ENCODE results near the gene ITGA11. TPM values are rescaled to one million over a fixed set of nuclear protein-coding genes. Genes with fewer than 3 reads are reported as not detected.

ITGA11 gene
- total and polyA plus RNA-seq, 3 experiments from 2014 or later, result not detected

DNA sequence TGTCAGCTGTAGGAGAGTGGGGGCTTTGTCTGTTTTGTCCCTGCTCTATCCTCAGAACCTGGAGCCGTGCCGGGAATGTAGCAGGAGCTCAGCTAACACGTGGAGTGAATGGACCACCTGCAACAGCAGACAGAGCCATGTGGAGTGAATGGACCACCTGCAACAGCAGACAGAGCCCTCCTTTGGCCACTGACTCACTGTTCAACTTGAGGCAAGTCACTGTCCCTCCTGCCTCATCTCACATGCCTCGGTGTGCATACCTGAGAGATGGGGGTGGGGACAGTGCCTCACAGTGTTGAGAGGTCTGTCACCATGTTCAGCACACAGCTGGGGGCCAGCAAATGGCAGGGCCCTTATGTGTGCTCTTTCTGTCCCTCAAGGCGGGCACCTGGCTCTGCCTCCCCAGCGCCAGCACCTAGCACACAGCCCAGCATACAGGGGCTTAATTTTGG lies 126.5 kb downstream of the ITGA11 start:
- no peaks in the 10 kb centered on the region for H3K9me3 Mint-ChIP-seq
- Histone ChIP-seq H3K4me3 (ENCODE audit: low read length) (no peak overlapping the region), H3K27me3 (ENCODE audit: insufficient read depth, low read length, poor library complexity, severe bottlenecking) (peaks cover 3% of the 10 kb centered on the region), H3K36me3 (ENCODE audit: insufficient read depth, low read length) (no peaks in the 10 kb centered on the region), H3K4me1 (ENCODE audit: insufficient read depth, low read length) (peaks cover 5% of the 10 kb centered on the region), H3K9me3 (ENCODE audit: low read length) (no peaks in the 10 kb centered on the region), H3K27ac (ENCODE audit: low read depth, low read length) (no peak overlapping the region)
- H3K36me3 Mint-ChIP-seq, result no peaks in the 10 kb centered on the region
- DNase-seq, result no peak
- no peak overlapping the region for H3K4me3 Mint-ChIP-seq
- POLR2A ChIA-PET, result no interaction called here
- H3K27me3 Mint-ChIP-seq, result peaks cover 0 to 11% of the 10 kb centered on the region in 2 donors
- H3K4me1 Mint-ChIP-seq, result peaks cover 10 to 13% (median 11%) of the 10 kb centered on the region in 3 donors
- H3K27ac Mint-ChIP-seq, result no peak overlapping the region
- CTCF ChIA-PET, result interaction anchor here (1.6 to 2.4 kb wide), 4 partner anchors 24 to 52 kb away, joined by 4 to 19 read pairs (median 11); partner anchors contain the start of gene FEM1B

DNA sequence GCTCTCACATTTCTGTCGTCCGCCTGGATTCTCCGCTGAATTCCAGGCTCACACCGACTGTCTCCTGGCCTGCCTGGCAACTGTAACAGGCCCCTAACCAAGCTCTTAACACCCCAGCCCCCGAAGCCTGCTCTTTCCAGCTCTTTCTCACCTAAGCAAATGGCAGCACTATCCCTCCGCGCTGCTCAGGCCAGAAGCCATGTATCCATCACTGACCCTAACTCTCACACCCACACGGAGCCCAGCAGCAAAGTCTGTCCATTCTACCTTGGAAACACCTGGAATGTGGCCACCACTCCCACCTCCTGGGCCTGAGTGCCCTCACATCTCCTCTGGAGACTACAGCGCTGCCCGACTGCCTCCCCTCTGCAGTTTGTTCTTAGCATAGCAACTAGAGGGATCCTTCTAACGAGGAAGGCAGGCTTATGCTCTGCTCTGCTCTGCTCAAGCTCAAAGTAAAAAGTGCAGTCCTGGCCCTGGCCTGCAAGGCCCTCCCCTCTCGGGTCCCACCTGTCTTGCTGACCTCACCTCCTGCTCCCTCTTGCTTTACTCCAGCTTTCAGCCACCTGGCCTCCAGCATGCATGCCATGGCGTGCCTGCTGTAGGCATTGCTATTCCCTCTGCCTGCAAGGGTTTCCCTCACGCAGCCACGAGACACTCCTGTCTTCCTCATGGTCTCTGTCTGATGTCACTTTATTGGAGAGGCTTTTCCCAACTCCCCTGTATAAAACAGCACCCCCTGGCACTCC lies 127.2 kb downstream of the ITGA11 start:
- Histone ChIP-seq H3K4me1 (ENCODE audit: insufficient read depth, low read length) (peaks cover 5% of the 10 kb centered on the region), H3K9me3 (ENCODE audit: low read length) (no peaks in the 10 kb centered on the region), H3K4me3 (ENCODE audit: low read length) (no peak overlapping the region), H3K36me3 (ENCODE audit: insufficient read depth, low read length) (no peaks in the 10 kb centered on the region), H3K27ac (ENCODE audit: low read depth, low read length) (no peak overlapping the region), H3K27me3 (ENCODE audit: insufficient read depth, low read length, poor library complexity, severe bottlenecking) (peaks cover 3% of the 10 kb centered on the region)
- Mint-ChIP-seq H3K4me1 (peaks cover 12 to 19% (median 16%) of the 10 kb centered on the region in 3 donors), H3K4me3 (no peak overlapping the region), H3K9me3 (no peaks in the 10 kb centered on the region), H3K36me3 (no peaks in the 10 kb centered on the region), H3K27me3 (peaks cover 0 to 11% of the 10 kb centered on the region in 2 donors), H3K27ac (no peak overlapping the region)
- ChIA-PET POLR2A (no interaction called here), CTCF (interaction anchor here (0.8 to 2.3 kb wide), 2 partner anchors 52 kb away, joined by 3 to 19 read pairs; no protein-coding TSS in a partner anchor)
- DNase-seq, result no peak

GRCh38 chr15:68303560-68304436 lies 128.2 kb downstream of the ITGA11 start:
- peak overlapping the region in 1 of 8 donors; percentile 68 for H3K27ac Mint-ChIP-seq
- H3K9me3 Mint-ChIP-seq, result no peaks in the 10 kb centered on the region
- ChIA-PET POLR2A (no interaction called here), CTCF (interaction anchor here (0.8 kb wide), 1 partner anchor 51 kb away, joined by 3 read pairs; no protein-coding TSS in a partner anchor)
- Histone ChIP-seq H3K27me3 (ENCODE audit: insufficient read depth, low read length, poor library complexity, severe bottlenecking) (peaks cover 3% of the 10 kb centered on the region), H3K4me3 (ENCODE audit: low read length) (no peak overlapping the region), H3K4me1 (ENCODE audit: insufficient read depth, low read length) (peaks cover 11% of the 10 kb centered on the region), H3K9me3 (ENCODE audit: low read length) (no peaks in the 10 kb centered on the region), H3K36me3 (ENCODE audit: insufficient read depth, low read length) (no peaks in the 10 kb centered on the region), H3K27ac (ENCODE audit: low read depth, low read length) (no peak overlapping the region)
- no peak overlapping the region for H3K4me3 Mint-ChIP-seq
- peaks cover 0 to 11% of the 10 kb centered on the region in 2 donors for H3K27me3 Mint-ChIP-seq
- no peaks in the 10 kb centered on the region for H3K36me3 Mint-ChIP-seq
- DNase-seq, result no peak
- H3K4me1 Mint-ChIP-seq, result peaks cover 21 to 29% (median 25%) of the 10 kb centered on the region in 3 donors

DNA sequence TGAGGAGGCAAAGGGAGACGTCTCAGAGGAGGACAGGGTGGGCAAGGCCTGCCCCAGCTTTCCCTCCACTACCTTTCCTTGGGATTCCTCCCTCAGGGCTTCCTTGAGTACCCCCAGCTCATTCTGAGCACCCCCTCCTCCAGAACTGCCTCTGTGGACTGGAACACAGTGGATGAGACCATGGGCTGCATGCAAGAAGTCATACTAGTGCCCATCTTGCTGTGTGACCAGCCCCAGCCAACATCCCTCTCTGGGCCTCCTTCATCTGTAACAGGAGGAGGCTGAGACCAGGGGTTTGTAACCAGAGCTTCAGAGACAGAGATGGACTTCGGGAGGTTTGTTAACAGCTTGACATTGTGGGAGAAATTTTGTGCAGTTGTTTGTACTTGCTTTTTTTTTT lies 128.8 kb downstream of the ITGA11 start:
- Histone ChIP-seq H3K4me3 (ENCODE audit: low read length) (no peak overlapping the region), H3K4me1 (ENCODE audit: insufficient read depth, low read length) (peaks cover 14% of the 10 kb centered on the region), H3K27ac (ENCODE audit: low read depth, low read length) (no peak overlapping the region), H3K36me3 (ENCODE audit: insufficient read depth, low read length) (no peaks in the 10 kb centered on the region), H3K27me3 (ENCODE audit: insufficient read depth, low read length, poor library complexity, severe bottlenecking) (peaks cover 3% of the 10 kb centered on the region), H3K9me3 (ENCODE audit: low read length) (no peaks in the 10 kb centered on the region)
- ChIA-PET CTCF (interaction anchor here (0.9 kb wide), 1 partner anchor 53 kb away, joined by 3 read pairs; no protein-coding TSS in a partner anchor), POLR2A (no interaction called here)
- no peak overlapping the region for H3K4me3 Mint-ChIP-seq
- no peak overlapping the region for H3K27ac Mint-ChIP-seq
- H3K9me3 Mint-ChIP-seq, result no peaks in the 10 kb centered on the region
- DNase-seq, result no peak
- H3K4me1 Mint-ChIP-seq, result peaks cover 24 to 36% (median 31%) of the 10 kb centered on the region in 3 donors
- peaks cover 0 to 2% (median 0%) of the 10 kb centered on the region in 3 donors for H3K36me3 Mint-ChIP-seq
- peaks cover 0 to 11% of the 10 kb centered on the region in 2 donors for H3K27me3 Mint-ChIP-seq

DNA sequence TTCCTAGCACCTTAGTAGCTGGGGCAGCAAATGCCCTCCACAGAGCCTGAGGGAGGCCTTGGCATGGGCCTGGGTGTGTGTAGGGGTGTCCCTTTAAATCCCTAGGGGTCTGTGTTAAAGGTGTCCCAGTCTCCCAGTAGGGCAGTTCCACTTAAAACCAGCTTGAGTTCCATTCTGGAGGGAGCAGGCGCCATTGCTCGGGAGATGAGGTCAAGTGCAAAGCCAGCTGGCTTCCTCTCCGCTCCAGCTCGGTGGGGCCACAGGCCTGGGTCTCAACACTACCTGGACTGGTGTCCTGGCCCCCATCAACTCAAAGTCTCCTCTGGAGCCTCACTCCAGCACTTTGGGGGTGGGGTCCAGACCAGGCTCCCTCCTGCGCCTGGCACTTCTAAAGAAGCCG lies 129.2 kb downstream of the ITGA11 start:
- no peak overlapping the region for H3K4me3 Mint-ChIP-seq
- Histone ChIP-seq H3K36me3 (ENCODE audit: insufficient read depth, low read length) (no peaks in the 10 kb centered on the region), H3K9me3 (ENCODE audit: low read length) (no peaks in the 10 kb centered on the region), H3K4me1 (ENCODE audit: insufficient read depth, low read length) (peaks cover 14% of the 10 kb centered on the region), H3K27me3 (ENCODE audit: insufficient read depth, low read length, poor library complexity, severe bottlenecking) (peaks cover 3% of the 10 kb centered on the region), H3K27ac (ENCODE audit: low read depth, low read length) (no peak overlapping the region), H3K4me3 (ENCODE audit: low read length) (no peak overlapping the region)
- no peak overlapping the region for H3K27ac Mint-ChIP-seq
- ChIA-PET CTCF (interaction anchor here (0.9 kb wide), 1 partner anchor 53 kb away, joined by 3 read pairs; no protein-coding TSS in a partner anchor), POLR2A (no interaction called here)
- peaks cover 0 to 2% (median 0%) of the 10 kb centered on the region in 3 donors for H3K36me3 Mint-ChIP-seq
- no peak for DNase-seq
- peaks cover 24 to 40% (median 35%) of the 10 kb centered on the region in 3 donors for H3K4me1 Mint-ChIP-seq
- H3K27me3 Mint-ChIP-seq, result peaks cover 0 to 10% of the 10 kb centered on the region in 2 donors
- H3K9me3 Mint-ChIP-seq, result no peaks in the 10 kb centered on the region

- peaks cover 0 to 3% (median 0%) of the 10 kb centered on the region in 3 donors for H3K36me3 Mint-ChIP-seq
- Histone ChIP-seq H3K9me3 (ENCODE audit: low read length) (no peaks in the 10 kb centered on the region), H3K27me3 (ENCODE audit: insufficient read depth, low read length, poor library complexity, severe bottlenecking) (peaks cover under 1% of the 10 kb centered on the region), H3K4me1 (ENCODE audit: insufficient read depth, low read length) (peaks cover 10% of the 10 kb centered on the region), H3K36me3 (ENCODE audit: insufficient read depth, low read length) (no peaks in the 10 kb centered on the region), H3K27ac (ENCODE audit: low read depth, low read length) (no peak overlapping the region), H3K4me3 (ENCODE audit: low read length) (no peak overlapping the region)
- peaks cover 20 to 34% (median 34%) of the 10 kb centered on the region in 3 donors for H3K4me1 Mint-ChIP-seq
- POLR2A ChIA-PET, result no interaction called here
- H3K27me3 Mint-ChIP-seq, result no peaks in the 10 kb centered on the region
- CTCF ChIA-PET, result no interaction called here
- no peak for DNase-seq
- H3K4me3 Mint-ChIP-seq, result no peak overlapping the region
- H3K27ac Mint-ChIP-seq, result peak overlapping the region in 1 of 8 donors; percentile 49
- no peaks in the 10 kb centered on the region for H3K9me3 Mint-ChIP-seq
These were observed 130.7 kb downstream of the ITGA11 start for GRCh38 chr15:68301301-68301700.

GRCh38 chr15:68300115-68300940 lies 131.6 kb downstream of the ITGA11 start:
- peak overlapping the region in 4 of 8 donors; percentile 36 to 98 (median 76) for H3K27ac Mint-ChIP-seq
- H3K27ac ChIP-seq (ENCODE audit: low read depth, low read length), result no peak overlapping the region
- CTCF ChIA-PET, result no interaction called here

More at GRCh38 chr15:68300115-68300940, 131.6 kb downstream of the ITGA11 start:
- H3K4me3 ChIP-seq (ENCODE audit: low read length), result no peak overlapping the region
- DNase-seq, result no peak
- Mint-ChIP-seq H3K4me1 (peaks cover 17 to 39% (median 36%) of the 10 kb centered on the region in 3 donors), H3K4me3 (peak overlapping the region in 2 of 7 donors; percentile 17 to 90), H3K27me3 (no peaks in the 10 kb centered on the region), H3K36me3 (peaks cover 0 to 6% (median 0%) of the 10 kb centered on the region in 3 donors), H3K9me3 (no peaks in the 10 kb centered on the region)
- POLR2A ChIA-PET, result no interaction called here
- H3K4me1 ChIP-seq (ENCODE audit: insufficient read depth, low read length), result peaks cover 9% of the 10 kb centered on the region
- H3K27me3 ChIP-seq (ENCODE audit: insufficient read depth, low read length, poor library complexity, severe bottlenecking), result no peaks in the 10 kb centered on the region
- no peaks in the 10 kb centered on the region for H3K9me3 ChIP-seq (ENCODE audit: low read length)
- no peaks in the 10 kb centered on the region for H3K36me3 ChIP-seq (ENCODE audit: insufficient read depth, low read length)
